Neural crest cell (in vitro differentiated cells): ENCODE results near the gene C5orf15. TPM values are rescaled to one million over a fixed set of nuclear protein-coding genes. Genes with fewer than 3 reads are reported as not detected.
"Not testable (repeated sequence)": the region's sequence is repeated elsewhere in the genome, so short reads cannot be mapped to it uniquely, and the experiment has no call there.

Source experiments
- DNase-seq: peaks from one replicate; pipeline ENCODE4 v3.0.0; 2021; ENCODE audit warnings: low read depth, mixed read lengths, low spot score
- H3K27ac Mint-ChIP-seq: one replicate; pipeline ENCODE4 v1.8.0; 2021; ENCODE audit warnings: mild to moderate bottlenecking, mixed read lengths; ENCODE audit not compliant: unreplicated experiment
- H3K27me3 Mint-ChIP-seq: 2 replicates; pipeline ENCODE4 v1.8.0; 2021; ENCODE audit warnings: low read depth, mild to moderate bottlenecking, mixed read lengths
- H3K36me3 Mint-ChIP-seq: 2 replicates; pipeline ENCODE4 v1.8.0; 2021; ENCODE audit warnings: low read depth, mild to moderate bottlenecking, mixed read lengths
- H3K4me1 Mint-ChIP-seq: 2 replicates; pipeline ENCODE4 v1.8.0; 2021; ENCODE audit warnings: mixed read lengths
- H3K4me3 Mint-ChIP-seq: one replicate; pipeline ENCODE4 v1.8.0; 2021; ENCODE audit warnings: mild to moderate bottlenecking, mixed read lengths
- H3K9me3 Mint-ChIP-seq: 2 replicates; pipeline ENCODE4 v1.8.0; 2021; ENCODE audit warnings: mixed read lengths
- total RNA-seq: library from RNA; stranded (reverse); gene quantifications from 2 replicates; pipeline ENCODE4 v1.2.1, GENCODE V29; 2021
- TF ChIP-seq, protein P1 (sequence below): fragments of 200-600 bp; sonication (generic); conservative IDR thresholded peaks from 2 replicates; pipeline ENCODE4 v1.5.0; 2021; ENCODE audit warnings: antibody characterized with exemption, mild to moderate bottlenecking

The C5orf15 gene
- total RNA-seq, 1 donor from 2014 or later: 38.4 TPM

DNA sequence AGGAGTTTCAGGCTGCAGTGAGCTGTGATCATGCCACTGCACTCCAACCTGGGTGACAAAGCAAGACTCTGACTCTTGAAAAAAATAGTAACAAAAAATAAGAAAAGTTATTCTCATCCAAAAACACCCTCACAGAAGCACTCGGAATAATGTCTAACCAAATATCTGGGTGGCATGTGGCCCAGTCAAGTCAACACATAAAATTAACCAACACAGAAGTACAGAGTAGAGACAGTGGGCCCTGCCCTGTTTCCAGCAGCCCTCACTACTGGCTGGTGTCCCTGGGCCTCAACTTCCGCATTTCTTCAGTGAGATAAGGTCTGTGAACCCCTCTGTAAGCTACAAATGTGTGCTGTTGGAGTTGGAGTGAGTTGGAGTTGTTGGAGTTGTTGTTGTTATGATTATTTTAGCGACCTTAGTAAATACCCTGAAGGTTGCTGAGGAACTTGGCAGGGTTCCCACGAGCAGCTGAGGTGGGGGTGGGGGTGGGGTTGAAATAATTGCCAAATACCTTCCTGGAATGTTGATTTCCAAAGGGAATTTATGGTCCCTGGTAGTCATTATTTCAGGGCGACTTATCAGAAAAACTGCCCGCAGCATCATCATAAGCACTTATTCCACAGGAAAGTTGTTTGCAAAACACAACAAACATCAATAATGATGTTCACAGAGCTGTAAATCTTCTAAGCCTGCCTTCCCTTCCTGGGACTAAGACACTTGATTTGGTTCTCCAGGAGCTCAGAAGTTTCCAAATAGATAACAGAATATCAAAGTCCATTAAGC, 30.2 kb downstream of the C5orf15 start:
- DNase-seq: no peak
- Mint-ChIP-seq H3K4me3 (no peak overlapping the region), H3K4me1 (no peaks in the 10 kb centered on the region), H3K27me3 (no peaks in the 10 kb centered on the region), H3K27ac (no peak overlapping the region), H3K36me3 (no peaks in the 10 kb centered on the region), H3K9me3 (no peaks in the 10 kb centered on the region)
- TF ChIP-seq, protein P1, sequence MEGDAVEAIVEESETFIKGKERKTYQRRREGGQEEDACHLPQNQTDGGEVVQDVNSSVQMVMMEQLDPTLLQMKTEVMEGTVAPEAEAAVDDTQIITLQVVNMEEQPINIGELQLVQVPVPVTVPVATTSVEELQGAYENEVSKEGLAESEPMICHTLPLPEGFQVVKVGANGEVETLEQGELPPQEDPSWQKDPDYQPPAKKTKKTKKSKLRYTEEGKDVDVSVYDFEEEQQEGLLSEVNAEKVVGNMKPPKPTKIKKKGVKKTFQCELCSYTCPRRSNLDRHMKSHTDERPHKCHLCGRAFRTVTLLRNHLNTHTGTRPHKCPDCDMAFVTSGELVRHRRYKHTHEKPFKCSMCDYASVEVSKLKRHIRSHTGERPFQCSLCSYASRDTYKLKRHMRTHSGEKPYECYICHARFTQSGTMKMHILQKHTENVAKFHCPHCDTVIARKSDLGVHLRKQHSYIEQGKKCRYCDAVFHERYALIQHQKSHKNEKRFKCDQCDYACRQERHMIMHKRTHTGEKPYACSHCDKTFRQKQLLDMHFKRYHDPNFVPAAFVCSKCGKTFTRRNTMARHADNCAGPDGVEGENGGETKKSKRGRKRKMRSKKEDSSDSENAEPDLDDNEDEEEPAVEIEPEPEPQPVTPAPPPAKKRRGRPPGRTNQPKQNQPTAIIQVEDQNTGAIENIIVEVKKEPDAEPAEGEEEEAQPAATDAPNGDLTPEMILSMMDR: no peak

DNA sequence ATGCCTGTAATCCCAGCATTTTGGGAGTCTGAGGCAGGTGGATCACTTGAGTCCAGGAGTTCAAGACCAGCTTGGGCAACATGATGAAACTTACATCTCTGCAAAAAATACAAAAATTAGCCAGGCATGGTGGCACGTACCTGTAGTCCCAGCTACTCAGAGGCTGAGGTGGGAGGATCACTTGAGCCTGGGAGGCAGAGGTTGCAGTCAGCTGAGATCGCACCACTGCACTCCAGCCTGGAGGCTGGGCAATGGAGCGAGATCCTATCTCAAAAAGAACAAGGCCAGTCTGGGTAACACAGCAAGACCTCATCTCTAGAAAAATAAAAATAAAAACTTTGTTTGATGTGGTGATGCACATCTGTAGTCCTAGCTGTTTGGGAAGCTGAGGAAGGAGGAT, 30.8 kb downstream of the C5orf15 start:
- not testable (repeated sequence) for H3K4me3 Mint-ChIP-seq, DNase-seq, H3K36me3 Mint-ChIP-seq, H3K9me3 Mint-ChIP-seq, H3K4me1 Mint-ChIP-seq, H3K27me3 Mint-ChIP-seq, H3K27ac Mint-ChIP-seq

DNA sequence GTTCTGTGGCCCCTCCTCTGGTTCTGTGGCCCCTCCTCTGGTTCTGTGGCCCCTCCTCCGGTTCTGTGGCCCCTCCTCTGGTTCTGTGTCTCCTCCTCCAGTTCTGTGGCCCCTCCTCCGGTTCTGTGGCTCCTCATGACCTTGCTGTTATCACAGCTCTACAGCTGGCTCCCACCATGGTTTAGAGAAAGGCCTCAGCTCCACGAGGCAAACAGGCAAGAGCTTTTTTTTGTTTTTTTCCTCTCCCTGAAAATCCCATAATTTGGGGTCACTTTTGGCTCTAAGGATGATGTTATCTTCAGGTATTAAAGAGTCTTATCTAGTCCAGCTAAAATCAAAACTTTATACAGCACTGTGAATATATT, 31.8 kb downstream of the C5orf15 start:
- H3K36me3 Mint-ChIP-seq: no peaks in the 10 kb centered on the region
- DNase-seq: no peak
- H3K9me3 Mint-ChIP-seq: no peaks in the 10 kb centered on the region
- H3K27me3 Mint-ChIP-seq: no peaks in the 10 kb centered on the region
- no peak overlapping the region for H3K4me3 Mint-ChIP-seq
- H3K4me1 Mint-ChIP-seq: no peaks in the 10 kb centered on the region
- TF ChIP-seq, protein P1: no peak
- no peak overlapping the region for H3K27ac Mint-ChIP-seq

DNA sequence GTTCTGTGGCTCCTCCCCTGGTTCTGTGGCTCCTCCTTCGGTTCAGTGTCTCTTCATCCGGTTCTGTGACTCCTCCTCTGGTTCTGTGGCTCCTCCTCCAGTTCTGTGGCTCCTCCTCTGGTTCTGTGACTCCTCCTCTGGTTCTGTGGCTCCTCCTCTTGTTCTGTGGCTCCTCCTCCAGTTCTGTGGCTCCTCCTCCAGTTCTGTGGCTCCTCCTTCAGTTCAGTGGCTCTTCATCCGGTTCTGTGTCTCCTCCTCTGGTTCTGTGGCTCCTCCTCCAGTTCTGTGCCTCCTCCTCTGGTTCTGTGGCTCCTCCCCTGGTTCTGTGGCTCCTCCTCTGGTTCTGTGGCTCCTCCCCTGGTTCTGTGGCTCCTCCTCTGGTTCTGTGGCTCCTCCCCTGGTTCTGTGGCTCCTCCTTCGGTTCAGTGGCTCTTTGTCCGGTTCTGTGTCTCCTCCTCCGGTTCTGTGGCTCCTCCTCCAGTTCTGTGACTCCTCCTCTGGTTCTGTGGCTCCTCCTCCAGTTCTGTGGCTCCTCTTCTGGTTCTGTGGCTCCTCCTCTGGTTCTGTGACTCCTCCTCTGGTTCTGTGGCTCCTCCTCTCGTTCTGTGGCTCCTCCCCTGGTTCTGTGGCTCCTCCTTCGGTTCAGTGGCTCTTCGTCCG, 32.3 kb downstream of the C5orf15 start:
- not testable (repeated sequence) for DNase-seq, H3K27ac Mint-ChIP-seq, H3K36me3 Mint-ChIP-seq, H3K27me3 Mint-ChIP-seq, H3K4me1 Mint-ChIP-seq, H3K4me3 Mint-ChIP-seq, H3K9me3 Mint-ChIP-seq

DNA sequence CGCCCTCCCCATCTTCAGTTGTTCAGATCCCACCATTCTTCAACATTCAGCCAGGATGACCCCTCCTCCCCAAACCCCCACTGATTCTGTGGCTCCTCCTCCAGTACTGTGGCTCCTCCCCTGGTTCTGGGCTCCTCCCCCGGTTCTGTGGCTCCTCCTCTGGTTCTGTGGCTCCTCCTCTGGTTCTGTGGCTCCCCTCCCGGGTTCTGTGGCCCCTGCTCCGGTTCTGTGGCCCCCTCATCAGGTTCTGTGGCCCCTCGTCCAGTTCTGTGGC, 32.8 kb downstream of the C5orf15 start:
- no peaks in the 10 kb centered on the region for H3K27me3 Mint-ChIP-seq
- H3K27ac Mint-ChIP-seq: no peak overlapping the region
- no peak for DNase-seq
- no peaks in the 10 kb centered on the region for H3K4me1 Mint-ChIP-seq
- no peaks in the 10 kb centered on the region for H3K36me3 Mint-ChIP-seq
- no peak overlapping the region for H3K4me3 Mint-ChIP-seq
- TF ChIP-seq, protein P1: no peak
- H3K9me3 Mint-ChIP-seq: no peaks in the 10 kb centered on the region

DNA sequence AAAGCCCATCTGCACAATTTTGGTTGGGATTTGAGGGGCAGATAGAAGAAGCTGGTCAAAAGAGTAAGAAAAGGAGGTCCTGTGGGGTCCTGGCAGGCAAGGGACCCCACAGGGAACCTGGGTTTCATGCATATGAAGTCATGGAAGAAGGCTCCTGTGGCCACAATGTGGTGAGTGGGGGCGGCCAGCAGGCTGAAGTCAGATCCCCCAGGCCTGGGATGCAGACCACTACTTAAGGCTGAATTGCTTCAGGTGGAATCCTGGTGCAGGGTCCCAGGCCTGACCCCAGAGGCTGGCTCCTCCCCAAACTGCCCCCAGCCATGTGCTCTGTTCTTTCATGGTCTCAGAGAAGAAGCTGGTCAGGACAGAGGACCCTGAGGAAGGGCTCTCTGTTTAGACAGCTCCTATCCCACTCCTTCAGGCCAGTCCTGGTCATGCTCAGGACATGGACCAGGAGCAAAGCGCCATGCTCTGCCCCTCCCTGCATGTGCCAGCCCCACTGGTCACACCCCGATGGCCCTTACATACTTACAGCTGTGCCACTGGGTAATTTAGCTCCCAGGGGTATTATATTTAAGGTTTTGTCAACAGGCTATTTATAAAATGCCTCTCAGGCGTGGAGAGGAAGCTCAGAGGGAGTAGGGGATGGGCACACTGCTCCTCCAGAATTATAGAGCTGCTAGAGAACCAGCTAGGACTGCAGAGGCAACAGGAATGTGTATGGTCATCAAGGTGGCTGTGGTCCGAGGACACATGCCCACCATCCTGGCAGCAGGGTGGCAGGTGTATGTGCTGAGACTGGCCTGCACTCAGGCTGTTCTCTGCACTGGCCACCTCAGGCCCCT, 33.4 kb downstream of the C5orf15 start:
- H3K4me1 Mint-ChIP-seq: no peaks in the 10 kb centered on the region
- no peak overlapping the region for H3K27ac Mint-ChIP-seq

More for the DNA sequence above, 33.4 kb downstream of the C5orf15 start:
- H3K4me3 Mint-ChIP-seq: no peak overlapping the region
- TF ChIP-seq, protein P1: no peak
- no peaks in the 10 kb centered on the region for H3K27me3 Mint-ChIP-seq
- DNase-seq: no peak
- H3K9me3 Mint-ChIP-seq: no peaks in the 10 kb centered on the region
- H3K36me3 Mint-ChIP-seq: no peaks in the 10 kb centered on the region
